Calu3 (cell line): ENCODE data around the gene TRAIP. TPM values are rescaled to one million over a fixed set of nuclear protein-coding genes. Genes with fewer than 3 reads are reported as not detected.
A peak's percentile ranks its signal among the peaks of the same experiment; 100 is the strongest.

Experiments
- BruUV-seq: library from RNA; stranded (reverse); fragments of 400-500 nt; replicated peaks from 2 replicates; lab custom pipeline; 2021; lab: Mats Ljungman, UMichigan
- CTCF ChIA-PET: fragments of 300-600 bp; sonication (Branson Sonifier 250); formaldehyde crosslinking; loops from one replicate; lab custom pipeline; 2022; ENCODE audit warnings: antibody characterized with exemption; lab: Charles Lee
- DNase-seq: peaks from one replicate; pipeline ENCODE4 v3.0.0; 2022
- H3K27ac Mint-ChIP-seq: one replicate; pipeline ENCODE4 v1.8.0; 2022; ENCODE audit warnings: mixed read lengths; ENCODE audit not compliant: unreplicated experiment
- H3K27me3 Mint-ChIP-seq: one replicate; pipeline ENCODE4 v1.8.0; 2022; ENCODE audit warnings: mixed read lengths; ENCODE audit not compliant: unreplicated experiment
- H3K36me3 Mint-ChIP-seq: one replicate; pipeline ENCODE4 v1.8.0; 2022; ENCODE audit warnings: mild to moderate bottlenecking, moderate library complexity, mixed read lengths; ENCODE audit not compliant: insufficient read depth, unreplicated experiment
- H3K4me1 Mint-ChIP-seq: one replicate; pipeline ENCODE4 v1.8.0; 2022; ENCODE audit warnings: mild to moderate bottlenecking, low read depth, mixed read lengths; ENCODE audit not compliant: unreplicated experiment
- H3K4me3 Mint-ChIP-seq: one replicate; pipeline ENCODE4 v1.8.0; 2022; ENCODE audit warnings: mild to moderate bottlenecking, low read depth, moderate library complexity, mixed read lengths; ENCODE audit not compliant: unreplicated experiment
- H3K9me3 Mint-ChIP-seq: one replicate; pipeline ENCODE4 v1.8.0; 2022; ENCODE audit warnings: low read depth, mixed read lengths; ENCODE audit not compliant: unreplicated experiment
- intact Hi-C: fragments of 100-400 bp; cut with micrococcal nuclease; formaldehyde crosslinking; loops from one replicate; pipeline ENCODE4 v1.10.0; 2022; ENCODE audit not compliant: unreplicated experiment
- total RNA-seq: library from RNA; stranded (reverse); gene quantifications from 2 replicates; pipeline ENCODE4 v1.2.3, GENCODE V29; 2022
- TF ChIP-seq, protein P1 (sequence below): fragments of 200-600 bp; IDR thresholded peaks from one replicate; pipeline ENCODE4 v1.8.0; 2022; ENCODE audit warnings: antibody characterized with exemption; ENCODE audit not compliant: unreplicated experiment

Gene TRAIP
- total RNA-seq, 1 experiment from 2014 or later, result 29.7 TPM

DNA sequence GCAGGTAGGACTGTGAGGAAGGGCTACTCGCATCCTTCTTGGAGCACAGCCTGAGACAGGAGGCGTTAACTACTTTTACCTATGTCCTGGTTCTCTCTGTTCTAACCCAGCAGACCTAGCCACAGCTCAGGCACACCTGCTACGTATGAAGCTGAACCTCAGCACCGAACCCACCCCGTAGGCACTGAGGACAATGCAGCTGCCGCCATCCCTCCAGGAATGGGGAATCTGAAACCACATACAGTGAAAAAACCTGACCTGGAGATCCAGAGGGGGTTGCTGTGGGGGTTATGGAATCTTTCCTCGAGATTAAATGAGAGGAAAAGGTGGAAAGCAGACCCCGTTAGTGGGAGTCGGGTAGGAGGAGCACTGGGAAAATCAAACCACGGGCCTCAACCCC lies 32.9 kb upstream of the TRAIP start:
- CTCF ChIA-PET, result interaction anchor here (0.6 kb wide), 1 partner anchor 33 kb away, joined by 3 read pairs; no protein-coding TSS in a partner anchor
- BruUV-seq, result no TSS peak

DNA sequence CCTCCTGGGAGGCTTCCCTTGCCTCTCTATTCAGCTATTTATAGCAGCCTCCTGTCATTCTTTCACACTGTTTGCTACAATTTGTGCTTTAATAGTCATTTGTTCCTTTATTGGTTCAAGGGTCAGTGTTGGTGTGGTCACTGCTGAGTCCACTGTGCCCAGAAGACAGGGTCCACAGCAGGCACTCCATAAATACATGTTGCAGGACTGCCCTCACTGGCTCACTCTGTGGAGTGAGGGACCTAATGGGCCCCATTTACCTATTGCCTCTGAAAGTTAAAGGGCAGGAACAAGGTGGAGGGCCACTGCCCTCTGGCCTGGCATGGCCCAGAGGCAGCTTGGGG lies 30.5 kb upstream of the TRAIP start:
- H3K4me3 Mint-ChIP-seq, result no peak overlapping the region
- no peaks in the 10 kb centered on the region for H3K4me1 Mint-ChIP-seq
- intact Hi-C loops, result no loop called here
- TF ChIP-seq, protein P1, sequence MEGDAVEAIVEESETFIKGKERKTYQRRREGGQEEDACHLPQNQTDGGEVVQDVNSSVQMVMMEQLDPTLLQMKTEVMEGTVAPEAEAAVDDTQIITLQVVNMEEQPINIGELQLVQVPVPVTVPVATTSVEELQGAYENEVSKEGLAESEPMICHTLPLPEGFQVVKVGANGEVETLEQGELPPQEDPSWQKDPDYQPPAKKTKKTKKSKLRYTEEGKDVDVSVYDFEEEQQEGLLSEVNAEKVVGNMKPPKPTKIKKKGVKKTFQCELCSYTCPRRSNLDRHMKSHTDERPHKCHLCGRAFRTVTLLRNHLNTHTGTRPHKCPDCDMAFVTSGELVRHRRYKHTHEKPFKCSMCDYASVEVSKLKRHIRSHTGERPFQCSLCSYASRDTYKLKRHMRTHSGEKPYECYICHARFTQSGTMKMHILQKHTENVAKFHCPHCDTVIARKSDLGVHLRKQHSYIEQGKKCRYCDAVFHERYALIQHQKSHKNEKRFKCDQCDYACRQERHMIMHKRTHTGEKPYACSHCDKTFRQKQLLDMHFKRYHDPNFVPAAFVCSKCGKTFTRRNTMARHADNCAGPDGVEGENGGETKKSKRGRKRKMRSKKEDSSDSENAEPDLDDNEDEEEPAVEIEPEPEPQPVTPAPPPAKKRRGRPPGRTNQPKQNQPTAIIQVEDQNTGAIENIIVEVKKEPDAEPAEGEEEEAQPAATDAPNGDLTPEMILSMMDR, result no peak
- BruUV-seq, result no TSS peak
- CTCF ChIA-PET, result no interaction called here
- H3K9me3 Mint-ChIP-seq, result peaks cover 2% of the 10 kb centered on the region
- no peak overlapping the region for H3K27ac Mint-ChIP-seq
- H3K36me3 Mint-ChIP-seq, result peaks cover 54% of the 10 kb centered on the region
- no peak for DNase-seq
- no peaks in the 10 kb centered on the region for H3K27me3 Mint-ChIP-seq

More for the DNA sequence above, 32.9 kb upstream of the TRAIP start:
- Mint-ChIP-seq H3K36me3 (peaks cover 36% of the 10 kb centered on the region), H3K9me3 (no peaks in the 10 kb centered on the region), H3K4me1 (no peaks in the 10 kb centered on the region), H3K4me3 (no peak overlapping the region), H3K27me3 (no peaks in the 10 kb centered on the region), H3K27ac (no peak overlapping the region)
- TF ChIP-seq, protein P1, result no peak
- intact Hi-C loops, result no loop called here
- DNase-seq, result no peak

DNA sequence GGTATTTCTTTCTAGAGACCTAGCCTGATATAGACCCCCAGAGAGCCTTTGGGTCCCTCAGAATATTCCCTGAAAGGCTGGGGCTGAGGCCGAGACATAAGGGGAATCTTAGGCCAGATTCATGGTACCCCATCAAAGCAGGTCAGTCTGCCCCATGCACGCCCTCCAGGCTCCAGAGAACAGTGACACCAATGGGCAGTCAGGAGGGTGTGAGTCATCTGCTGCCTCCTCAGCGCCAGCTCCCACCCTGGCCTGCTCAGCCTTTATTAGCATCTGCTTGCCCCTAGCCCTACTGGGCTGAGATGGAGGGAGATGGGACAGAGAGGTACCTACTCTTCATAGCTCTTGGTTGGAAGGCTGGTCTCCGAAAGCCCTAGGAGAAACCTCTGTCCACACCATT lies 27.6 kb upstream of the TRAIP start:
- intact Hi-C loops, result no loop called here
- TF ChIP-seq, protein P1, result no peak
- H3K27ac Mint-ChIP-seq, result no peak overlapping the region
- no peaks in the 10 kb centered on the region for H3K27me3 Mint-ChIP-seq
- no peak for DNase-seq
- H3K4me3 Mint-ChIP-seq, result no peak overlapping the region
- no peaks in the 10 kb centered on the region for H3K4me1 Mint-ChIP-seq
- no TSS peak for BruUV-seq
- H3K36me3 Mint-ChIP-seq, result peaks cover 37% of the 10 kb centered on the region
- H3K9me3 Mint-ChIP-seq, result peaks cover 2% of the 10 kb centered on the region
- CTCF ChIA-PET, result no interaction called here

GRCh38 chr3:49882166-49882565 lies 25.8 kb upstream of the TRAIP start:
- H3K27me3 Mint-ChIP-seq, result no peaks in the 10 kb centered on the region
- no TSS peak for BruUV-seq

More at GRCh38 chr3:49882166-49882565, 25.8 kb upstream of the TRAIP start:
- no peak overlapping the region for H3K4me3 Mint-ChIP-seq
- no peak for DNase-seq
- peaks cover 2% of the 10 kb centered on the region for H3K9me3 Mint-ChIP-seq
- peaks cover 38% of the 10 kb centered on the region for H3K36me3 Mint-ChIP-seq
- CTCF ChIA-PET, result interaction anchor here (0.6 to 0.9 kb wide), 2 partner anchors 18 to 74 kb away, joined by 3 read pairs; no protein-coding TSS in a partner anchor
- intact Hi-C loops, result no loop called here
- TF ChIP-seq, protein P1, result no peak
- H3K27ac Mint-ChIP-seq, result peak overlapping the region; percentile 38
- no peaks in the 10 kb centered on the region for H3K4me1 Mint-ChIP-seq
